COLO668 (cell line): ENCODE results near the gene ACYP1.
A peak's percentile ranks its signal among the peaks of the same experiment; 100 is the strongest.

Experiments used
- DNase-seq: peaks from one replicate; lab custom pipeline; 2025; ENCODE audit not compliant: unreplicated experiment; lab: John Stamatoyannopoulos, UW

ACYP1 gene

DNA sequence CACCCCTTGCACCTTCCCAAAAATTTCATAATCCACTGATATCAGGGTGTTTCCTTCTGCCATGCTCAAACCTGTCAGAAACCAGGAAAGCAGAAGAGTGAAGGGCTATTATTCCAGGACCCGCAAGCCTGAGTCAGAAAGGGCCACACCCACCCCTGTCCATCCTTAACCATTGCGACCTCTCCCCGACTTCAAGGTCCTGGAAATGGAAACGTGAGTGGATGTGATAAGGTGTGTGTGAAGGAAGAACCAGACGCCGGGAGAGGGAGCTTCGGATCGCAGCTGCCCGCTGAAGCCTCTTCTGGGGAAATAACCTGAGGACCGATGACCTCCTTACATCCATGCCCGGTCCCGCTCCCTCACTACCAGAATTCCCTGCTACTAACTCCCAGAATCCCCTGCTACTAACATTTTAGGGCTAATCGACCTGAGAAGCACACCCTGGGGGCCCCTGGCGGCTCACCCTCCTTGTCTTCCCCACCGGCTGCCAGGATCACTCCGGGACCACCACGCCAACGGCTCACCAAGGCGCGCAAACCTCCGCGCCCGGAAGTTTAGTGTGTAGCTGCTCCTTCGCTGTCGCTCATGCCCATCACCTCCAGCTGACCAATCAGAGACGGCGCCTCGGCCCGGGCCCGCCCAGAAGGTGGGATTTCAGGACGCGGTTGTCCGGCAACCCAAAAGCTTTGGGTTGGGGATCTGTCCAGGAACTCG lies at the start of gene ACYP1:
Gene ACYP1, minus strand, starts transcription at position 534 of the 714 bp plus-strand sequence. Its CDS starts 471 bp downstream, at position 63.
- peak; percentile 94 for DNase-seq

DNA sequence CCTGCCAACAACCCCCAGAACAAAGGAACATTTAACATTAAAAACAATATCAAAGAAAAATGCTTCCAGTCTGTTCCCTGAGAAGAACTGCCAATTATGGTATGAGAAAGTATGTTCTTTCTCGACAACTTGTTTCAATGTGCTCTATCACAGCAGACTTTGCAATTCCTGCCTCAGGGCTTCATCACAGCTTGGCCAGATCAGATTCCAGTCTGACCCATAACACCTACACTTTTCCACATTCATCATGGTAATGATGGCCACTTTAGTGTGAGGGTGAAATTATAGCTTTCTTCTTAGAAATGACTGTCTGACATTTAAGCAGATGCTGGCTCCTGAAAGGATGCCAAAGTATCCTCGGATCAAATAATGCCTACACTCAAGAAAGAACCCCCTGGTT lies 46.1 kb upstream of the ACYP1 start:
- no peak for DNase-seq

DNA sequence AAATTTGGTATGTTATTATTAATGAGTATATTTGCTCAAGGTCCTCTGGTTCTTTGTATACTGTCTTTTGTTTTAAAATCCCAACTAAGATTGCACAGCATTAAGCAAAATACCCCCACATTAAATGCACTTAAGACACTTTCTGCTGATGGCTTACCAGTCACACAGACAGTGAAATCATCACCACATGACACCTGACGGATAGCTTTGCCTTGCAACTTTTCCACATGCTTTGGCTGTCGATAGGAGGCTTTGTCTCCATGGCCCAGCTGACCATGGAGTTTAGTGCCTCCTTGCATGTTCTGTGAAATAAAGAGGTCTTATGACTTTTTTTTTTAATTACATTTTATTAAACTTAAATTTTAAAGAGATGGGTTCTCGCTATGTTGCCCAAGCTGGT lies 43.4 kb upstream of the ACYP1 start:
- DNase-seq = no peak

DNA sequence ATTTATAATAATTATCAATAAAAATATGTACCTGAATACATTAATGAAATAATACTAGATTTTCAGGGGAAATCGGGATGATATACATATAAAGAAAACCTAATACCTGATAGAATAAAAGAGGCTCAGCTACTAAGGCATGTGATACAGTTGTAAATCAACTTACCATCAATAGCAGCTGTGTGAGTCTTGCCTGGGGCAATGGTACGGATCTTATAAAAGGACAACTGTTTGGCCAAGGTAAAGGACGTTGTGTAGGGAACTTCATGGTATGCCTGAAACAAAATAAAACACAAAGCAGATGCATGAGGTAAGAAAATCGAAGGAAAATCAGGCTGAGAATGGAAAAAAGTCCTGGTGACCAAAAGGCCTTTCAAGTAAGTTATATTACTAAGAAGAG lies 37.7 kb upstream of the ACYP1 start:
- DNase-seq = peak; percentile 21

DNA sequence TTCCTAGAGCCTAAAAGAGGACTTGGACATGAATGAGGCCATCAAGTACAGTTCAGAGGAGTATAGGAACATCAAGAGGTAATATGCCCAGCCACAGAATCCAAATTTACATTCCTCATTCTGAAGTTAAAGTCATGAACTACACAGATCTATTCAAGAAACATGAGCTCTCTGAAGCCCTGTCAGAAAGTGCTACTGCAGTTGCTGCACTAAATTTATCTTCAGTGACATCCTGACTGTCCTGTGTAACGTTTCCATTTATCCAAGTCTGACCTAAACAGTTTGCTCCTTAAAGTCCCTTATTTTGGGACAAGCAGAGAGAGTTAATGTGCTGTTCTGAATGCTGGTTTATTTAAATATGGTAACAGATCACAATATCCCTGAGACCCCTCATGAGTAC lies 34.9 kb upstream of the ACYP1 start:
- DNase-seq = no peak

GRCh38 chr14:75098212-75098611 lies 34.4 kb upstream of the ACYP1 start:
- no peak for DNase-seq

DNA sequence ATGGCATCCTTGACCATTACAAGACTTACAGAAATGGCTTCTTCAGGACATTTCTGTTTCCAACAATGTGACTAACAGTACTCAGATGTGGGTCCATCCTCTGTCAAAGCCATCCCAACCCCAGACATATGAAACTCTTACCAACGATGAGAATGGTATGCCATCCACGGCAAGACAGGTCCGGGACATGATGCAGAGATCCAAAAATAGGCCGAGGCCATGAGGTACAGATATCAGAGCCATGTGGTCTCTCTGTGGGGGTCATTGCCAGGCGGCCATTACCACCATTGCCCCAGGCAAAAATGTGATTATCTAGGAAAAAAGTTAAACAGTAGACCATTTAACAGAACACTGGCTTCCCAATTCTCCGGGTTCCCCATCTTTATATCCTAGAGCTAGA lies 33.1 kb upstream of the ACYP1 start:
- no peak for DNase-seq

DNA sequence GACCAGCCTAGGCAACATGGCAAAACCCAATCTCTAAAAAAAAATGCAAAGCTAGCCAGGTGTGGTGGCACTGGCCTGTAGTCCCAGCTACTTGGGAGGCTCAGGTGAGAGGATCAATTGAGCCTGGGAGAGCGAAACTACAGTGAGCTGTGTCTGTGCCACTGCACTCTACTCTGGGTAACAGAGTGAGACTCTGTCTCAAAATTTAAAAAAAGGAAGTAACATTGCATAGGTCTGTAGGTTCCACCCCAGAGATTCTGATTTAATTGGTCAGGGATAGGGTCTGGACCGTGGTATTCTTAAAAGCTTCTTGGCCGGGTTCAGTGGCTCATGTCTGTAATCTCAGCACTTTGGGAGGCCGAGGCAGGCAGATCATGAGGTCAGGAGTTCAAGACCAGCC lies 31.9 kb upstream of the ACYP1 start:
- no peak for DNase-seq

DNA sequence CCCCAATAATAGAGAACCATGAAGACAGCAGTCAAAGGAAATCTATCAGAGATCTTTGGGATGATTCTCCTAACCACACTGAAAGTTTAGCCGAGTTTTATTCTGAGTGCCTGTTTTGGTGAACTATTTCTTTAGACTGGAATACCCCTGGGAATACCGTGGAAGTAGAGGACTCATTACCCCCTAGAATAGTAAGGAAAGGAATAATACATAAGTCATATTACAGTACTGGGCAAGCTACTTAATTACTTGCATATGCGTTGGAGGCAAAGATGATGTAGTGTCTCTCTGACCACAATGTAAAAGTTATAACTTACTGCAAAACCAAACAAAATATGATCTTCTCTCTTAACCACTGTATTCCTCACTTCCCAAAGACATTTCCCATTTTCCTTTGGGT lies 31.1 kb upstream of the ACYP1 start:
- DNase-seq = no peak

GRCh38 chr14:75092698-75093097 lies 28.9 kb upstream of the ACYP1 start:
- no peak for DNase-seq

DNA sequence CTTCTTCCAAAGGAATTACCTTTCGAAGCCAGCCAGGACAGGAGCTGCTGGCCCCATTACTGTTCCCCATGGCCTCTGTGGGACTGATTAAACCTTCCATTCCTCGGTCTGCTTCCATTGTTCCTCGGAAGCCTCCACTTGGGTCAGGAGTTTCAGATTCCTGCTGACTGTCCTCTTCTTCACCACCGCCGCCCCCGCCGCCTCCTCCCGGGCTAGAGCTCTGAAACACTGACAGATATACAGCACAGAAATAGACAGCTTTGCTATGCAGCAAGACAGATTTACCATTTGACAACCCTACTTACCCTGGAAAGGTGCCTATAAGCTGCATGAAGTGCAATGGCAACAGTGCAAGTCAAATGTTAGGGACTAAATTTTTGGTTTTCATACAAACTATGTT lies 27.4 kb upstream of the ACYP1 start:
- no peak for DNase-seq

GRCh38 chr14:75090353-75090752 lies 26.5 kb upstream of the ACYP1 start:
- DNase-seq = no peak

DNA sequence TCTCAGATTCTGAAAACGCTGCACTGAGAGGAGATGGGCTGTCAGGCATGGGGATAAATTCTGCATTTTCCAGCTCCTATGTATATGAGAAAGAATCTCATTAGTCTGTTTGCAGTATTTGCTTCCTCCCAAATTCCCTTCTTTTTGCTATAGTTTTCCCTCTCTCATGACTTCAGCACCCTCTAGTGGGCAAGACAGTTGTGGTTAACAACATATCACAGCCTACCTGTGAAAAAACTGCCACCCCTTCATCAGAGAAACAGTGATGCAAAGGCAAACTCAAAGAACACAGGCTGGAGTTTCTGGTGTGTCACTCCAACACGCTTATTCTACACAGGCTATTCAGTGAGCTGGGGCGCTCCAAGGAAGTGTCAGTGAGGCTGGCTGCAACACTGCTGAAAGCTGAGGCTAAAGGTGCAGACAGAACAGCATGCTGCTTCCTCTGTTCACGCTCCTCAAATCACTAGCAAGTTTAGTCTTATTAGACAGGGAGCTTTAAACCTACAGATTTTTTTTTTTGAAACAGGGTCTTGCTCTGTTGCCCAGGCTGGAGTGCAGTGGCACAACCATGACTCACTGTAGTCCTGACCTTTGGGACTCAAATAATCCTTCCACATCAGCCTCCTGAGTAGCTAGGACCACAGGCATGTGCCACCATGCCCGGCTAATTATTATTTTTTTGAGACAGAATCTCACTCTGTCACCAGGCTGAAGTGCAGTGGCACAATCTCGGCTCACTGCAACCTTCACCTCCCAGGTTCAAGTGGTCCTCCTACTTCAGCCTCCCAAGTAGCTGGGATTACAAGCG lies 24.9 kb upstream of the ACYP1 start:
- peak; percentile 60 for DNase-seq

DNA sequence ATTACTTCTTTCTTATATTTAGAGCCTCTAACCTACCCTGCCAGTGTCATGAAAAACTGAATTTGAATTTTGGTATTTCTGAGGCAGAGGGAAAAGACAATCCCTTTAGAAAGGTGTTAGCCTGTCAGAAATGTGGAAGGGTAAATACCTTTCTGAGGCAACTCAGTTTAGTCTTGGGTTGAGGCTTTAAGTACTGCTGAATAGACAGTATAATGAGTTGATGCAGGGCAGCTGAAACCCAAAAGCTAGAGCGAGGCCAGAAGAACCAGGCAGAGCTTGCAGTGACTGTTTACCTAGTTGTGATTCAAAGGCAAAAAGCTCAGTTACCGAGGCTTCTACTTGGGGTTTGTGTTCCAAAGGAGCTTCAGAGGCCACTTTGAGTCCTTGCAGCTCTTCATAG lies 24.3 kb upstream of the ACYP1 start:
- DNase-seq = no peak

DNA sequence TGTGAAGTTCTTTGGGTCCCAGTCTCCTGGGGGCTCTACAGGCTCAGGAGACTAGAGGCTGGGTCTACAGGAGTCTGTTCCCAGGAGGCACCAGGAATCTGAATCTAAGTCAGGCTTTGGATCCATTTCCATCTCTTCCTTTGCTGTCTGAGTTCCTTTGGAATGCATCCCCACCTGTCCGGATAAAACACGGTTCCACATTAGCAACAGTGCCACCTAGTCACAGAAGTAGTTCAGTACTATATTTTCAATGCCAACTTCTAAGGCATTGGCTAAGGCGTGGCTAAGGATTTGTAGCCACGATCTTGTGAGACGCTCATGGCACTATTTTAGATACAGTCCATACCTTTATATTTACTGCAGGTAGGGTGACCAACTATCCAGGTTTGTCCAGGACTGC lies 20.7 kb upstream of the ACYP1 start:
- no peak for DNase-seq

GRCh38 chr14:75083271-75083670 lies 19.4 kb upstream of the ACYP1 start:
- DNase-seq = no peak

GRCh38 chr14:75081660-75082229 lies 17.9 kb upstream of the ACYP1 start:
- no peak for DNase-seq

DNA sequence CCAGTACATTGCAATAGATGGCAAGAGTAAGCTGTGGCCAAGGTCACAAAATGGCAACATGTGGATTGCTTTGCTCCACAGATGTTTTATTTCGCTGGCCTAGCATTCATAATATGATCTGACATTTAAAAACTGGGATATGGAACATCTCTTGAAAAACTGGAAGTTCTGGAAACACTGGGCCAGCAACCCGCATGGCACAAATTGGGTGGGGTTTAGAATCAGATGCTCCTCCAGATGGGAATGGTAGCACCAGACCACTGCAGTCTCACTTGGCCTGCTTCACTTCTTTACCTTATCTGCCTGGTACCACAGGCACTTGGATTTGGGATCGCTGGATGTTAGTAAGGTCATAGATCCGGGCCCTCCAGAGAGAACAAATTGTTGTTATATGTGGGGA lies 15.7 kb upstream of the ACYP1 start:
- DNase-seq = no peak

DNA sequence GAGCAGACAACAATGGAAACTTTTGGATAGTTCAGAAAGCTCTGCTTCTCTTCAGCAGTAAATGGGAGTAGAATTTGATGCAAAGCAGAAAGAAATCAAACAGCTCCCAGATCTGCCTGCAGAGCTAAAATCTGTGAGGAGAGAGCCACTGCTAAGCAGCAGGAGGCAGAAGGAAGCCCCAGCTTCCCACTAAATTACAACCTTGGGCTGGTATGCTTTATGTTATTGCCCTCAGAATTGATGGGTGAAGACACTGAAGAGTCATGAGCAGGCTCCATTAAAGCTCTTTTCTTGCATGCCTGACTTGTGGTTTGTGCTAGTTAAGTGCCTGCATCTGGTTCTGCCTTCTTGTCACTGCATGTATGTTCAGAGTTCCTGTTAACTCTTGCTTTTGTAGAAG lies 14.0 kb upstream of the ACYP1 start:
- no peak for DNase-seq

GRCh38 chr14:75070383-75070782 lies 6.6 kb upstream of the ACYP1 start:
- DNase-seq = no peak

GRCh38 chr14:75069811-75070145 lies 6.0 kb upstream of the ACYP1 start:
- peak; percentile 87 for DNase-seq

DNA sequence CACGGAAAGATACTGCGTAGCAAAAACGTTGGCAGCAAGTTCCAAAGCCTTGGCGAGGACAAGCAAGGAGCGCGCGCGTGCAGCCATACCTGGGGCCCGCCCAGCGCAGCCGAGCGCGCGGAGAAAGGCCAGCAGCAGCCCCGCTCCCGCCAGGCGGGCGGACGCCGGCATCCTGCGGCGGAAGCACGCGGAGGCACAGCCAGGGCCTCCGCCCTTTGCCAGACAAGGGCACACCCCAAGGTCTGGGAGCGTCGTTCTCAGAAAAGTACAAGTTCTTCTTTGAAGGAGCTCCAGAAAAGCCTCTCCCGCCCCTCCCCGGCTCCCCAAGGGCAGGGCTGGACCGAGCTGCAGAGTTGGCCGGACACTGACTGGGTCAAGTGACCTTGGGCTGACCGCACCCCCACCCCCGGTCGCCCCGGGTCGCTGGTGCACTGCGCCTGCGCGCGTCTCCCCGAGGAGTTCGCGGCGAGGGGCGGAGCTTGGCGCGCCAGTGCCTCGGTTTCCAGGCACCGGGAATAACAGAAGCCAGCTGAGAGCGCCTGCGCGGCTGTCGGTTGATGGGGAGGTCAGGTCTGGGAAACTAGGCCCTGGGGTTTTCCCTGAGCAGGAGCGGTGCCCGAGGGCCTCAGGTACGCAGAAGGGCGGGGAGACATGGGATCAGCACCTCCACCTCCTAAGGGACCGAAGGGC lies 5.4 kb upstream of the ACYP1 start, which contains the start of gene ZC2HC1C:
Gene ZC2HC1C, plus strand, starts transcription at position 521 of the 690 bp plus-strand sequence. CDS start 933 bp downstream, outside the sequence.
- DNase-seq = peak; percentile 99
